Retinal pigment epithelial cell (primary cell): Measurements from ENCODE around the gene EXOC2.

ENCODE experiments used
- DNase-seq: peaks from one replicate; pipeline ENCODE4 v3.0.0-alpha.2; 2010; ENCODE audit warnings: low read depth
- H3K4me3 ChIP-seq: 2 replicates; pipeline ENCODE4 v1.5.1; 2011; ENCODE audit warnings: mild to moderate bottlenecking, low read length, control low read depth, moderate library complexity
- TF ChIP-seq, protein P1 (sequence below): conservative IDR thresholded peaks from 2 replicates; pipeline ENCODE4 v1.5.1; 2011; ENCODE audit warnings: low read depth, low read length, control low read depth, inconsistent platforms

EXOC2 gene

GRCh38 chr6:454148-454991 lies 238.6 kb downstream of the EXOC2 start:
- TF ChIP-seq, protein P1, sequence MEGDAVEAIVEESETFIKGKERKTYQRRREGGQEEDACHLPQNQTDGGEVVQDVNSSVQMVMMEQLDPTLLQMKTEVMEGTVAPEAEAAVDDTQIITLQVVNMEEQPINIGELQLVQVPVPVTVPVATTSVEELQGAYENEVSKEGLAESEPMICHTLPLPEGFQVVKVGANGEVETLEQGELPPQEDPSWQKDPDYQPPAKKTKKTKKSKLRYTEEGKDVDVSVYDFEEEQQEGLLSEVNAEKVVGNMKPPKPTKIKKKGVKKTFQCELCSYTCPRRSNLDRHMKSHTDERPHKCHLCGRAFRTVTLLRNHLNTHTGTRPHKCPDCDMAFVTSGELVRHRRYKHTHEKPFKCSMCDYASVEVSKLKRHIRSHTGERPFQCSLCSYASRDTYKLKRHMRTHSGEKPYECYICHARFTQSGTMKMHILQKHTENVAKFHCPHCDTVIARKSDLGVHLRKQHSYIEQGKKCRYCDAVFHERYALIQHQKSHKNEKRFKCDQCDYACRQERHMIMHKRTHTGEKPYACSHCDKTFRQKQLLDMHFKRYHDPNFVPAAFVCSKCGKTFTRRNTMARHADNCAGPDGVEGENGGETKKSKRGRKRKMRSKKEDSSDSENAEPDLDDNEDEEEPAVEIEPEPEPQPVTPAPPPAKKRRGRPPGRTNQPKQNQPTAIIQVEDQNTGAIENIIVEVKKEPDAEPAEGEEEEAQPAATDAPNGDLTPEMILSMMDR = no peak
- no peak overlapping the region for H3K4me3 ChIP-seq
- no peak for DNase-seq

GRCh38 chr6:453152-453551 lies 239.8 kb downstream of the EXOC2 start:
- DNase-seq = no peak
- no peak overlapping the region for H3K4me3 ChIP-seq
- TF ChIP-seq, protein P1 = no peak

DNA sequence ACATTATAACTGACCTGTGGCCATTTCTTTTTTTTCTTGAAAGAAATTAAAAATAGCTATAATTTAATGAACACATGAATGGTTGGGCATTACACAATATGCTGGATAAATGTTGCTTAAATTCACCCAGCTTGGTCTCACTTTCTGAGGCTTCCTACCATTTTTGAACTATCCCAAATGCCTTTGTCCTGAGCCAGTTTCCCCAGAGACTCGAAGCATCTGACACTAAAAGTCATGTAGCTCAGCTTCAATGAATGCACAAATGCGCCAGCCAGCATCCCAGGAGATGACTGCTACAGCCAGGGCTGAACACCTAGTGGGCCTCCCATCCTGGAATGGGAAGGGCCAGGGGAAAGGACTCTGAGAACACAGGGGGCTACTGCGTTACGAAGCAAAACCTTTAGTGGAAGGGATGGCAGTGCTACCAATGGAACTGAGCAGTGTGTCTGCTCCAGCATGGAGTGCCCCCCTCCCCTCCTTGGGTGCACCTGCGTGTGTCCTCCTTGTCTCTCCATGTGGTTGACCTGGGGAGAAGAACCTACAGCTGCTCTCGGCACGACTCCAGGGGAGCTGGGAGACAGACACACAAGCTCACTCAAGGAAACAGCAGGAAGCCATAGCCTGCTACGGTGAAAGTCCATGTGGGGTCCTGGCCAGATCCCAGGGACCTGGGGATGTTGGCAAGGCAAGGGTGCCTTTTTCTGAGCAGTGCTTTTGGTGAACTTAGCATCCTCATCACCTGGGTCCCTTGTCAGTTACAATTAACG lies 240.5 kb downstream of the EXOC2 start:
- TF ChIP-seq, protein P1 = no peak
- no peak for DNase-seq
- H3K4me3 ChIP-seq = no peak overlapping the region

DNA sequence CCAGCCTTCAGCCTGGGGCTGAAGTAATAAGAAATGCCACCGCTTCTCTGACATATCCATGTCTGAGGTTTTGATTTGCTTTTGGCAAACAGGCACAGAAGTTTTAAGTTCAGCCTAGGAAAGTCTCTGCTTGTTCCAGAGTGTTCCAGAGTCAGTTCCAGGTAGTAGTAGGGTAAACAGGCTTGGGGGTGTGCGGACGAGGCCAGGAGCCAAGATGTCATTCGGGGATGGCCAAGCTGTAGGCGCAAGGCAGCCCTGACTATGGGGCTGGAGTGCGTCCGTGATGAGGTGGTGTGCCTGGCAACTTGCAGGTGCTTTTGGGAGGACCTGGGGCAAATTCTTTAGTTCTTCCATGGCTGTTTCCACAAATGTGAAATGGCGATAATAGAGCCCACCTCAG lies 241.1 kb downstream of the EXOC2 start:
- TF ChIP-seq, protein P1 = no peak

GRCh38 chr6:451336-451735 lies 241.6 kb downstream of the EXOC2 start:
- no peak overlapping the region for H3K4me3 ChIP-seq
- TF ChIP-seq, protein P1 = no peak
- DNase-seq = no peak

More for the DNA sequence above, 241.1 kb downstream of the EXOC2 start:
- no peak overlapping the region for H3K4me3 ChIP-seq
- no peak for DNase-seq

- TF ChIP-seq, protein P1 = no peak
- DNase-seq = no peak
- no peak overlapping the region for H3K4me3 ChIP-seq
Observed at GRCh38 chr6:449486-450419, 243.2 kb downstream of the EXOC2 start.
